GM23338 (cell line): ENCODE measurements around the gene FRAS1. TPM values are rescaled to one million over a fixed set of nuclear protein-coding genes. Genes with fewer than 3 reads are reported as not detected.

Experiments
- ATAC-seq: fragments of 200-7000 bp; cut with Tn5 transposase; 3 replicates; pipeline ENCODE4 v1.9.1; 2020
- DNase-seq: peaks from one replicate; pipeline ENCODE4 v3.0.0-alpha.2; 2015; ENCODE audit warnings: low spot score
- H2AFZ ChIP-seq: fragments of 200-600 bp; sonication (generic); 2 replicates; pipeline ENCODE4 v1.8.0; 2016; ENCODE audit warnings: antibody characterized with exemption, mild to moderate bottlenecking, moderate library complexity
- H3F3A ChIP-seq: fragments of 200-600 bp; sonication (generic); replicated peaks from 2 replicates; pipeline ENCODE4 v1.8.0; 2017; ENCODE audit warnings: antibody characterized with exemption, mixed run types, low read depth
- H3K27ac ChIP-seq: fragments of 200-600 bp; sonication (generic); 2 replicates; pipeline ENCODE4 v1.6.1; 2016; ENCODE audit warnings: low read depth
- H3K27me3 ChIP-seq: fragments of 200-600 bp; sonication (generic); 2 replicates; pipeline ENCODE4 v1.8.0; 2016; ENCODE audit warnings: mild to moderate bottlenecking, mixed run types, moderate library complexity; ENCODE audit not compliant: insufficient read depth
- H3K36me3 ChIP-seq: fragments of 200-600 bp; sonication (generic); 2 replicates; pipeline ENCODE4 v1.8.0; 2016; ENCODE audit warnings: mild to moderate bottlenecking; ENCODE audit not compliant: insufficient read depth
- H3K4me1 ChIP-seq: fragments of 200-600 bp; sonication (generic); 2 replicates; pipeline ENCODE4 v1.8.0; 2016; ENCODE audit warnings: mild to moderate bottlenecking, moderate library complexity; ENCODE audit not compliant: insufficient read depth
- H3K4me2 ChIP-seq: fragments of 200-600 bp; sonication (generic); 2 replicates; pipeline ENCODE4 v1.7.1; 2017; ENCODE audit warnings: mixed run types
- H3K4me3 ChIP-seq: fragments of 200-600 bp; sonication (generic); 2 replicates; pipeline ENCODE4 v1.6.1; 2016; ENCODE audit warnings: mixed run types
- H3K79me2 ChIP-seq: fragments of 200-600 bp; sonication (generic); replicated peaks from 2 replicates; pipeline ENCODE4 v1.8.0; 2017; ENCODE audit warnings: mild to moderate bottlenecking; ENCODE audit not compliant: insufficient read depth
- H3K9me2 ChIP-seq: fragments of 200-600 bp; sonication (generic); 2 replicates; pipeline ENCODE4 v1.8.0; 2017; ENCODE audit not compliant: insufficient read depth
- H4K20me1 ChIP-seq: fragments of 200-600 bp; sonication (generic); replicated peaks from 2 replicates; pipeline ENCODE4 v1.8.0; 2017; ENCODE audit warnings: mild to moderate bottlenecking; ENCODE audit not compliant: insufficient read depth
- H3K27ac Mint-ChIP-seq: 2 replicates; pipeline ENCODE4 v1.8.0; 2020; ENCODE audit warnings: inconsistent platforms, mild to moderate bottlenecking, moderate library complexity, mixed read lengths
- H3K27me3 Mint-ChIP-seq: 3 replicates; pipeline ENCODE4 v1.8.0; 2022; ENCODE audit warnings: low read depth, mild to moderate bottlenecking, moderate library complexity, mixed read lengths, inconsistent platforms; ENCODE audit not compliant: insufficient read depth, poor library complexity
- H3K36me3 Mint-ChIP-seq: 3 replicates; pipeline ENCODE4 v1.8.0; 2021; ENCODE audit warnings: low read depth, mild to moderate bottlenecking, inconsistent platforms, moderate library complexity, mixed read lengths
- H3K4me1 Mint-ChIP-seq: 3 replicates; pipeline ENCODE4 v1.8.0; 2020; ENCODE audit warnings: mild to moderate bottlenecking, inconsistent platforms, mixed read lengths
- H3K4me3 Mint-ChIP-seq: 3 replicates; pipeline ENCODE4 v1.8.0; 2021; ENCODE audit warnings: moderate library complexity, mild to moderate bottlenecking, inconsistent platforms, mixed read lengths
- H3K9me3 Mint-ChIP-seq: 3 replicates; pipeline ENCODE4 v1.8.0; 2020; ENCODE audit warnings: moderate library complexity, mild to moderate bottlenecking, inconsistent platforms, mixed read lengths
- CREB1 ChIP-seq: fragments of 250-450 bp; sonication (Bioruptor Pico); IDR thresholded peaks from 2 replicates; pipeline ENCODE4 v1.5.0; 2020; ENCODE audit warnings: low read depth, mild to moderate bottlenecking, moderate library complexity
- EZH2 ChIP-seq: fragments of 200-600 bp; sonication (generic); IDR thresholded peaks from one replicate; pipeline ENCODE4 v1.8.0; 2017; ENCODE audit warnings: antibody characterized with exemption, mild to moderate bottlenecking, low read depth; ENCODE audit not compliant: unreplicated experiment
- EZH2phosphoT487 ChIP-seq: fragments of 200-600 bp; sonication (generic); IDR thresholded peaks from one replicate; pipeline ENCODE4 v1.8.1; 2018; ENCODE audit warnings: antibody characterized with exemption; ENCODE audit not compliant: unreplicated experiment
- JUNB ChIP-seq: IDR thresholded peaks from one replicate; pipeline ENCODE4 v1.6.1; 2016; ENCODE audit warnings: antibody characterized with exemption; ENCODE audit not compliant: unreplicated experiment
- NANOG ChIP-seq: IDR thresholded peaks from 2 replicates; pipeline ENCODE4 v1.6.1; 2016; ENCODE audit warnings: antibody characterized with exemption, borderline replicate concordance
- POLR2AphosphoS5 ChIP-seq: IDR thresholded peaks from 2 replicates; pipeline ENCODE4 v1.6.1; 2016; ENCODE audit warnings: antibody characterized with exemption, low read depth
- STAT1 ChIP-seq: IDR thresholded peaks from one replicate; pipeline ENCODE4 v1.6.1; 2016; ENCODE audit warnings: antibody characterized with exemption; ENCODE audit not compliant: unreplicated experiment
- ZNF114 ChIP-seq: fragments of 250-450 bp; sonication (Bioruptor Pico); IDR thresholded peaks from 2 replicates; pipeline ENCODE4 v1.5.0; 2020; ENCODE audit warnings: mild to moderate bottlenecking, moderate library complexity
- ZNF331 ChIP-seq: fragments of 250-450 bp; sonication (Bioruptor Pico); IDR thresholded peaks from 2 replicates; pipeline ENCODE4 v1.5.0; 2020; ENCODE audit warnings: low read depth, mild to moderate bottlenecking, moderate library complexity
- polyA plus RNA-seq: library from polyadenylated mRNA; unstranded; fragments of >200 nt; fragmentation: Nextera tagmentation; extraction: Ambion mirVana; gene quantifications from 2 replicates; pipeline ENCODE4 v1.2.1, GENCODE V29; 2016
- total RNA-seq: library from RNA; depleted of rRNA; stranded (reverse); fragments of >200 nt; shearing (Covaris generic); gene quantifications from 2 replicates; pipeline ENCODE4 v1.2.3, GENCODE V29; 2014
- TF ChIP-seq, protein P1 (sequence below): fragments of 250-450 bp; sonication (Bioruptor Pico); IDR thresholded peaks from 2 replicates; pipeline ENCODE4 v1.5.0; 2020; ENCODE audit warnings: mild to moderate bottlenecking, moderate library complexity
- TF ChIP-seq, protein P2 (sequence below), 2 experiments: fragments of 200-600 bp in 1 of 2; sonication (generic) in 1 of 2; conservative IDR thresholded peaks; 2 replicates each; pipeline versions ENCODE4 v1.5.1 to v1.6.1; 2016 to 2017; ENCODE audit warnings: antibody characterized with exemption in 2 of 2, low read depth in 2 of 2, mild to moderate bottlenecking in 2 of 2, moderate library complexity in 1 of 2
- TF ChIP-seq, protein P3 (sequence below): IDR thresholded peaks from 2 replicates; pipeline ENCODE4 v1.6.1; 2016; ENCODE audit warnings: antibody characterized with exemption

Gene FRAS1
- total and polyA plus RNA-seq, 2 experiments from 2014 or later = 12.4 to 108 TPM

GRCh38 chr4:78584863-78585547 is 527.9 kb downstream of the FRAS1 start (continued):
- TF ChIP-seq, protein P1, sequence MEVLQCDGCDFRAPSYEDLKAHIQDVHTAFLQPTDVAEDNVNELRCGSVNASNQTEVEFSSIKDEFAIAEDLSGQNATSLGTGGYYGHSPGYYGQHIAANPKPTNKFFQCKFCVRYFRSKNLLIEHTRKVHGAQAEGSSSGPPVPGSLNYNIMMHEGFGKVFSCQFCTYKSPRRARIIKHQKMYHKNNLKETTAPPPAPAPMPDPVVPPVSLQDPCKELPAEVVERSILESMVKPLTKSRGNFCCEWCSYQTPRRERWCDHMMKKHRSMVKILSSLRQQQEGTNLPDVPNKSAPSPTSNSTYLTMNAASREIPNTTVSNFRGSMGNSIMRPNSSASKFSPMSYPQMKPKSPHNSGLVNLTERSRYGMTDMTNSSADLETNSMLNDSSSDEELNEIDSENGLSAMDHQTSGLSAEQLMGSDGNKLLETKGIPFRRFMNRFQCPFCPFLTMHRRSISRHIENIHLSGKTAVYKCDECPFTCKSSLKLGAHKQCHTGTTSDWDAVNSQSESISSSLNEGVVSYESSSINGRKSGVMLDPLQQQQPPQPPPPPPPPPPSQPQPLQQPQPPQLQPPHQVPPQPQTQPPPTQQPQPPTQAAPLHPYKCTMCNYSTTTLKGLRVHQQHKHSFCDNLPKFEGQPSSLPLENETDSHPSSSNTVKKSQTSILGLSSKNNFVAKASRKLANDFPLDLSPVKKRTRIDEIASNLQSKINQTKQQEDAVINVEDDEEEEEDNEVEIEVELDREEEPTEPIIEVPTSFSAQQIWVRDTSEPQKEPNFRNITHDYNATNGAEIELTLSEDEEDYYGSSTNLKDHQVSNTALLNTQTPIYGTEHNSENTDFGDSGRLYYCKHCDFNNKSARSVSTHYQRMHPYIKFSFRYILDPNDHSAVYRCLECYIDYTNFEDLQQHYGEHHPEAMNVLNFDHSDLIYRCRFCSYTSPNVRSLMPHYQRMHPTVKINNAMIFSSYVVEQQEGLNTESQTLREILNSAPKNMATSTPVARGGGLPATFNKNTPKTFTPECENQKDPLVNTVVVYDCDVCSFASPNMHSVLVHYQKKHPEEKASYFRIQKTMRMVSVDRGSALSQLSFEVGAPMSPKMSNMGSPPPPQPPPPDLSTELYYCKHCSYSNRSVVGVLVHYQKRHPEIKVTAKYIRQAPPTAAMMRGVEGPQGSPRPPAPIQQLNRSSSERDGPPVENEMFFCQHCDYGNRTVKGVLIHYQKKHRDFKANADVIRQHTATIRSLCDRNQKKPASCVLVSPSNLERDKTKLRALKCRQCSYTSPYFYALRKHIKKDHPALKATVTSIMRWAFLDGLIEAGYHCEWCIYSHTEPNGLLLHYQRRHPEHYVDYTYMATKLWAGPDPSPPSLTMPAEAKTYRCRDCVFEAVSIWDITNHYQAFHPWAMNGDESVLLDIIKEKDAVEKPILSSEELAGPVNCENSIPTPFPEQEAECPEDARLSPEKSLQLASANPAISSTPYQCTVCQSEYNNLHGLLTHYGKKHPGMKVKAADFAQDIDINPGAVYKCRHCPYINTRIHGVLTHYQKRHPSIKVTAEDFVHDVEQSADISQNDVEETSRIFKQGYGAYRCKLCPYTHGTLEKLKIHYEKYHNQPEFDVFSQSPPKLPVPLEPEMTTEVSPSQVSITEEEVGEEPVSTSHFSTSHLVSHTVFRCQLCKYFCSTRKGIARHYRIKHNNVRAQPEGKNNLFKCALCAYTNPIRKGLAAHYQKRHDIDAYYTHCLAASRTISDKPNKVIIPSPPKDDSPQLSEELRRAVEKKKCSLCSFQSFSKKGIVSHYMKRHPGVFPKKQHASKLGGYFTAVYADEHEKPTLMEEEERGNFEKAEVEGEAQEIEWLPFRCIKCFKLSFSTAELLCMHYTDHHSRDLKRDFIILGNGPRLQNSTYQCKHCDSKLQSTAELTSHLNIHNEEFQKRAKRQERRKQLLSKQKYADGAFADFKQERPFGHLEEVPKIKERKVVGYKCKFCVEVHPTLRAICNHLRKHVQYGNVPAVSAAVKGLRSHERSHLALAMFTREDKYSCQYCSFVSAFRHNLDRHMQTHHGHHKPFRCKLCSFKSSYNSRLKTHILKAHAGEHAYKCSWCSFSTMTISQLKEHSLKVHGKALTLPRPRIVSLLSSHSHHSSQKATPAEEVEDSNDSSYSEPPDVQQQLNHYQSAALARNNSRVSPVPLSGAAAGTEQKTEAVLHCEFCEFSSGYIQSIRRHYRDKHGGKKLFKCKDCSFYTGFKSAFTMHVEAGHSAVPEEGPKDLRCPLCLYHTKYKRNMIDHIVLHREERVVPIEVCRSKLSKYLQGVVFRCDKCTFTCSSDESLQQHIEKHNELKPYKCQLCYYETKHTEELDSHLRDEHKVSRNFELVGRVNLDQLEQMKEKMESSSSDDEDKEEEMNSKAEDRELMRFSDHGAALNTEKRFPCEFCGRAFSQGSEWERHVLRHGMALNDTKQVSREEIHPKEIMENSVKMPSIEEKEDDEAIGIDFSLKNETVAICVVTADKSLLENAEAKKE (CRISPR knock-in tag) = no peak
- no peak for TF ChIP-seq EZH2
- no peak for TF ChIP-seq NANOG
- no peak for TF ChIP-seq ZNF114 (CRISPR knock-in tag)

DNA sequence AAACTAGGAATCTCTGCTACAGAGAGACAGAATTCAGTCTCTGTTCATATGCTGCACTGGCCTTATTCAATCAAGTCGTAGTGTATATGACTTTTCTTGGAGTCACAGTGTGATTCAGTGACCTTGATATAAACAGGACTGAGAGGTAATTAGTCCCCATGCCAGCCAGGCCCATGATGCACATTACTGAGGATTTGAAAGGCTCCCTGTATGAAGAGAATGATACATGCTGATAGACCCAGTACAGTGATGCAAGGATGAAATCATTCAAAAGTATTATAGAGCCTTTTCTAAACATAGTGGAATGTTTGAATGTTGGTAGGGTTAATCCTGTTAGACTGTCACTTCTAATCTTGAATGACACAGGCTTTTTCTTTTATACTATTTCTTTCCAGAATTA is 528.5 kb downstream of the FRAS1 start:
- Histone ChIP-seq H2AFZ (no peak overlapping the region), H3K4me3 (no peak overlapping the region), H3K36me3 (no peaks in the 10 kb centered on the region; the same call in 1 of the 2 replicates), H3K79me2 (no peaks in the 10 kb centered on the region), H3K27ac (no peak overlapping the region), H3K4me2 (no peak overlapping the region), H3K27me3 (no peaks in the 10 kb centered on the region), H4K20me1 (no peaks in the 10 kb centered on the region), H3K4me1 (no peaks in the 10 kb centered on the region), H3F3A (no peaks in the 10 kb centered on the region), H3K9me2 (no peaks in the 10 kb centered on the region)
- no peak for ATAC-seq
- Mint-ChIP-seq H3K9me3 (no peaks in the 10 kb centered on the region), H3K27ac (no peak overlapping the region), H3K4me3 (no peak overlapping the region), H3K27me3 (peaks cover 3% of the 10 kb centered on the region), H3K4me1 (peaks cover 6% of the 10 kb centered on the region), H3K36me3 (peaks cover 5% of the 10 kb centered on the region)
- no peak for DNase-seq
- TF ChIP-seq, protein P2, sequence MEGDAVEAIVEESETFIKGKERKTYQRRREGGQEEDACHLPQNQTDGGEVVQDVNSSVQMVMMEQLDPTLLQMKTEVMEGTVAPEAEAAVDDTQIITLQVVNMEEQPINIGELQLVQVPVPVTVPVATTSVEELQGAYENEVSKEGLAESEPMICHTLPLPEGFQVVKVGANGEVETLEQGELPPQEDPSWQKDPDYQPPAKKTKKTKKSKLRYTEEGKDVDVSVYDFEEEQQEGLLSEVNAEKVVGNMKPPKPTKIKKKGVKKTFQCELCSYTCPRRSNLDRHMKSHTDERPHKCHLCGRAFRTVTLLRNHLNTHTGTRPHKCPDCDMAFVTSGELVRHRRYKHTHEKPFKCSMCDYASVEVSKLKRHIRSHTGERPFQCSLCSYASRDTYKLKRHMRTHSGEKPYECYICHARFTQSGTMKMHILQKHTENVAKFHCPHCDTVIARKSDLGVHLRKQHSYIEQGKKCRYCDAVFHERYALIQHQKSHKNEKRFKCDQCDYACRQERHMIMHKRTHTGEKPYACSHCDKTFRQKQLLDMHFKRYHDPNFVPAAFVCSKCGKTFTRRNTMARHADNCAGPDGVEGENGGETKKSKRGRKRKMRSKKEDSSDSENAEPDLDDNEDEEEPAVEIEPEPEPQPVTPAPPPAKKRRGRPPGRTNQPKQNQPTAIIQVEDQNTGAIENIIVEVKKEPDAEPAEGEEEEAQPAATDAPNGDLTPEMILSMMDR (conservative IDR thresholded peaks at IDR 0.05; ENCODE audit: low read depth in 2 of 2) = no peak
- TF ChIP-seq ZNF331 (CRISPR knock-in tag) (no peak), JUNB (no peak), ZNF114 (CRISPR knock-in tag) (no peak), NANOG (no peak), POLR2AphosphoS5 (no peak), CREB1 (CRISPR knock-in tag) (no peak), EZH2 (no peak), EZH2phosphoT487 (no peak), STAT1 (no peak)
- TF ChIP-seq, protein P3, sequence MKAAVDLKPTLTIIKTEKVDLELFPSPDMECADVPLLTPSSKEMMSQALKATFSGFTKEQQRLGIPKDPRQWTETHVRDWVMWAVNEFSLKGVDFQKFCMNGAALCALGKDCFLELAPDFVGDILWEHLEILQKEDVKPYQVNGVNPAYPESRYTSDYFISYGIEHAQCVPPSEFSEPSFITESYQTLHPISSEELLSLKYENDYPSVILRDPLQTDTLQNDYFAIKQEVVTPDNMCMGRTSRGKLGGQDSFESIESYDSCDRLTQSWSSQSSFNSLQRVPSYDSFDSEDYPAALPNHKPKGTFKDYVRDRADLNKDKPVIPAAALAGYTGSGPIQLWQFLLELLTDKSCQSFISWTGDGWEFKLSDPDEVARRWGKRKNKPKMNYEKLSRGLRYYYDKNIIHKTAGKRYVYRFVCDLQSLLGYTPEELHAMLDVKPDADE = no peak
